Neutrophil (primary cell): Measurements from ENCODE around the gene SLC17A4.
"Not testable (repeated sequence)": the region's sequence is repeated elsewhere in the genome, so short reads cannot be mapped to it uniquely, and the experiment has no call there.

ENCODE experiments used
- H3K27ac ChIP-seq: fragments of 200-600 bp; sonication (generic); 2 replicates; pipeline ENCODE4 v1.5.1; 2016; ENCODE audit warnings: mild to moderate bottlenecking, moderate library complexity
- H3K27me3 ChIP-seq: fragments of 200-600 bp; sonication (generic); 2 replicates; pipeline ENCODE4 v1.6.0; 2016; ENCODE audit warnings: mild to moderate bottlenecking
- H3K36me3 ChIP-seq: fragments of 200-600 bp; sonication (generic); 2 replicates; pipeline ENCODE4 v1.5.1; 2017
- H3K4me1 ChIP-seq, 2 experiments: fragments of 200-600 bp in 1 of 2; sonication (generic) in 1 of 2; 1 replicate in 1 of 2; 2 replicates in 1 of 2; pipeline versions ENCODE4 v1.5.1 to v1.6.1; 2013 to 2016; ENCODE audit warnings: low read depth in 1 of 2, low read length in 1 of 2, mild to moderate bottlenecking in 1 of 2, moderate library complexity in 1 of 2; ENCODE audit not compliant: control insufficient read depth in 1 of 2, insufficient read depth in 1 of 2
- H3K4me3 ChIP-seq, 2 experiments: fragments of 200-600 bp in 1 of 2; sonication (generic) in 1 of 2; 1 replicate in 1 of 2; 2 replicates in 1 of 2; pipeline ENCODE4 v1.5.1; 2013 to 2016; ENCODE audit warnings: low read depth in 1 of 2, low read length in 1 of 2, mild to moderate bottlenecking in 1 of 2, moderate library complexity in 1 of 2
- H3K9me3 ChIP-seq: fragments of 200-600 bp; sonication (generic); 2 replicates; pipeline ENCODE4 v1.5.1; 2016
- CTCF ChIP-seq: fragments of 200-600 bp; sonication (generic); IDR thresholded peaks from 2 replicates; pipeline ENCODE4 v1.5.1; 2016; ENCODE audit warnings: antibody characterized with exemption

SLC17A4 gene

GRCh38 chr6:25745836-25746235, 8.7 kb upstream of the SLC17A4 start:
- no peaks in the 10 kb centered on the region for H3K36me3 ChIP-seq
- no peak overlapping the region for H3K27ac ChIP-seq
- H3K27me3 ChIP-seq, result no peaks in the 10 kb centered on the region
- peaks cover 0 to 4% of the 10 kb centered on the region in 2 experiments for H3K4me1 ChIP-seq
- no peaks in the 10 kb centered on the region for H3K9me3 ChIP-seq
- TF ChIP-seq CTCF, result no peak
- no peak overlapping the region for H3K4me3 ChIP-seq

- Histone ChIP-seq H3K36me3 (no peaks in the 10 kb centered on the region), H3K4me1 (peaks cover 0 to 4% of the 10 kb centered on the region in 2 experiments), H3K4me3 (no peak overlapping the region), H3K9me3 (no peaks in the 10 kb centered on the region), H3K27ac (no peak overlapping the region), H3K27me3 (no peaks in the 10 kb centered on the region)
- TF ChIP-seq CTCF, result no peak
These were observed 7.6 kb upstream of the SLC17A4 start for GRCh38 chr6:25746968-25747367.

GRCh38 chr6:25747477-25747876, 7.1 kb upstream of the SLC17A4 start:
- no peak overlapping the region for H3K4me3 ChIP-seq
- H3K27me3 ChIP-seq, result no peaks in the 10 kb centered on the region
- peaks cover 0 to 4% of the 10 kb centered on the region in 2 experiments for H3K4me1 ChIP-seq
- no peaks in the 10 kb centered on the region for H3K9me3 ChIP-seq
- no peak overlapping the region for H3K27ac ChIP-seq
- H3K36me3 ChIP-seq, result no peaks in the 10 kb centered on the region
- TF ChIP-seq CTCF, result no peak

GRCh38 chr6:25748049-25748448, 6.5 kb upstream of the SLC17A4 start:
- H3K27ac ChIP-seq, result no peak overlapping the region
- H3K36me3 ChIP-seq, result no peaks in the 10 kb centered on the region
- H3K27me3 ChIP-seq, result no peaks in the 10 kb centered on the region
- H3K4me1 ChIP-seq, result peaks cover 0 to 4% of the 10 kb centered on the region in 2 experiments
- H3K9me3 ChIP-seq, result no peaks in the 10 kb centered on the region
- H3K4me3 ChIP-seq, result no peak overlapping the region
- TF ChIP-seq CTCF, result no peak

GRCh38 chr6:25748601-25749517, 5.7 kb upstream of the SLC17A4 start:
- H3K9me3 ChIP-seq, H3K4me1 ChIP-seq, H3K27me3 ChIP-seq, H3K27ac ChIP-seq, H3K4me3 ChIP-seq, H3K36me3 ChIP-seq: not testable (repeated sequence)

GRCh38 chr6:25749837-25750236, 4.7 kb upstream of the SLC17A4 start:
- Histone ChIP-seq H3K36me3 (no peaks in the 10 kb centered on the region), H3K4me1 (peaks cover 0 to 4% of the 10 kb centered on the region in 2 experiments), H3K9me3 (no peaks in the 10 kb centered on the region), H3K27me3 (no peaks in the 10 kb centered on the region), H3K4me3 (no peak overlapping the region), H3K27ac (no peak overlapping the region)
- TF ChIP-seq CTCF, result no peak
